ENCODE data around the gene CUL3.

The CUL3 gene

GRCh38 chr2:224596289-224596688 is 11.1 kb upstream of the CUL3 start:
- no peak for DNase-seq (ENCODE audit: extremely low spot score)
- TF ChIP-seq CTCF (IDR thresholded peaks at IDR 0.05; ENCODE audit: control extremely low read depth, extremely low read depth, low read depth, missing control alignments) = no peak
- ChIA-PET POLR2A (no interaction called here), CTCF (no interaction called here)

- DNase-seq (ENCODE audit: extremely low spot score) = no peak
- ChIA-PET POLR2A (interaction anchor here (0.7 kb wide), 1 partner anchor 10 kb away, joined by 4 read pairs; no protein-coding TSS in a partner anchor), CTCF (interaction anchor here (0.9 kb wide), 1 partner anchor 11 kb away, joined by 3 read pairs; no protein-coding TSS in a partner anchor)
- TF ChIP-seq CTCF (IDR thresholded peaks at IDR 0.05; ENCODE audit: control extremely low read depth, extremely low read depth, low read depth, missing control alignments) = no peak
These were observed 10.4 kb upstream of the CUL3 start for GRCh38 chr2:224595518-224595917.

DNA sequence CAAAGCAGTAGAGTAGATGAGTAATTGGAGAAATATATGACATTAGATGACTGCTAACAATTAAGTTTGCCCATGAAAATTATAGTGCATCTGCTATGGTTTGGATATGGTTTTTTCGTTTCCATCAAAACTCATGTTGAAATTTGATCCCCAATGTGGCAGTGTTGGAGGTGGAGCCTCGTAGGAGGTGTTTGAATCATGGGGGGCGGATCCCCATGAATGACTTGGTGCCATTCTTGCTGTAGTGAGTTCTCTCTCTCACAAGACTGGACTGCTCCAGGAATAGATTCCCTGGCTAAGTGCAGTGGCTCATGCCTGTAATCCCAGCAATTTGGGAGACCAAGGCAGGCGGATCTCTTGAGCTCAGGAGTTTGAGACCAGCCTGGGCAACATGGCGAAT is 9.7 kb upstream of the CUL3 start:
- ChIA-PET POLR2A (interaction anchor here (0.7 kb wide), 1 partner anchor 9 kb away, joined by 4 read pairs; no protein-coding TSS in a partner anchor), CTCF (interaction anchor here (0.9 kb wide), 1 partner anchor 12 kb away, joined by 3 read pairs; no protein-coding TSS in a partner anchor)
- no peak for DNase-seq (ENCODE audit: extremely low spot score)
- TF ChIP-seq CTCF (IDR thresholded peaks at IDR 0.05; ENCODE audit: control extremely low read depth, extremely low read depth, low read depth, missing control alignments) = no peak

DNA sequence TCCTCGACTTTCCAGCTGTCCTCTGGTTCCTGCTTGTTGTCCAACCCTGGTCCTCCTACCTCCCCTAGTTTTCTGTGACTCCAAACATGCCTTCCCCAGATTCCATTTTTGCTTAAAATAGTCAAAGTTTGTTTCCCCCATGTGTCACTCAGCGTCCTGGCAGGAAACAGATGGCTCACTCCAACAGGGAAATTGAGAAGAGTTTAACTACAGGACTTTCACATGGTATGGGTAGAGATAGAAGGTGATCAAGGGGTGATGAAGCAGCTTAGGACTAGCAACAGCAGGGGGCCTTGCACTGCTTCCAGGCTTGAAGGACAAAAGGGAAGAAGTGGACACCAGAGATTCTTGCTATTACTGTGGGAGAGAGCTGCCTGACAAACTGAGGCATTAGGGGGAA is 6.1 kb upstream of the CUL3 start:
- no peak for DNase-seq (ENCODE audit: extremely low spot score)
- CTCF ChIA-PET = interaction anchor here (0.8 to 2.0 kb wide), 5 partner anchors 11 to 108 kb away, joined by 3 to 6 read pairs (median 4); no protein-coding TSS in a partner anchor

DNA sequence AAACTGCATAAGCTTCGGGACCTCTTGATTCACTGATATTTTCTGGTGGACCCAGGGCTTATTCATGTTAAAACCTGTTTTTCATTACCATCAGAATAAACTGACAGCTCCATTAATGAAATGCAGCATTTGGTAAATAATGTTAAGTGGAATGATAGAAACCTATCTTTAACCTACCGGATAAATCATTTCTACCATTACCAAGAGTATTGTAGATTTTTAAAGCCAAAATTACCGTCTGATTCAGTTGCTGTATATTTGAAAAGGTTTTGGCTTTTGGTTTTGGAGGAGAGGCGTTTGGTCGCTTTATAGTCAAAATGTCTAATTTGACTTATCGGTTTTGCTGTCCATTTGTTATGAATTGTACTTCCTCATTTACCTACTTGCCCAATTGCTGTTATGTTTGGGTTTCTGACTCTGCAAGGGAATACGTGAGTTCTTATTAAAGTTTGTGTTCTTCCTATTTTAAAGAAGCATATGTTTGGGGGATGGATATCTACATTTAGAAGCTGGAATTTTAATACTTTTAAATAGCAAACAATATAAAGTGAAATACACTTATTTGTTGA is 1.0 kb upstream of the CUL3 start:
- POLR2A ChIA-PET = interaction anchor here (0.6 to 2.5 kb wide), 5 partner anchors 9 to 65 kb away, joined by 3 to 7 read pairs (median 5); no protein-coding TSS in a partner anchor
- no peak for TF ChIP-seq CTCF (IDR thresholded peaks at IDR 0.05; ENCODE audit: control extremely low read depth, extremely low read depth, low read depth, missing control alignments)
- CTCF ChIA-PET = interaction anchor here (0.8 to 2.2 kb wide), 4 partner anchors 25 to 191 kb away, joined by 3 to 5 read pairs (median 3); no protein-coding TSS in a partner anchor
- peak; percentile 20 for DNase-seq (ENCODE audit: extremely low spot score)

More for the DNA sequence above, 6.1 kb upstream of the CUL3 start:
- POLR2A ChIA-PET = no interaction called here
- no peak for TF ChIP-seq CTCF (IDR thresholded peaks at IDR 0.05; ENCODE audit: control extremely low read depth, extremely low read depth, low read depth, missing control alignments)

- TF ChIP-seq CTCF (IDR thresholded peaks at IDR 0.05; ENCODE audit: control extremely low read depth, extremely low read depth, low read depth, missing control alignments) = no peak
- POLR2A ChIA-PET = interaction anchor here (1.3 to 2.5 kb wide), 2 partner anchors 8 to 13 kb away, joined by 3 to 6 read pairs; no protein-coding TSS in a partner anchor
- DNase-seq (ENCODE audit: extremely low spot score) = peak; percentile 64
- CTCF ChIA-PET = interaction anchor here (2.2 kb wide), 1 partner anchor 51 kb away, joined by 5 read pairs; no protein-coding TSS in a partner anchor
These were observed 365 bp downstream of the CUL3 start for GRCh38 chr2:224584785-224585210.
